GM19438 (cell line): ENCODE measurements around the gene SPRR2F.

Experiments
- ATAC-seq: cut with Tn5 transposase; IDR thresholded peaks from one replicate; pipeline ENCODE4 v1.9.1; 2021; ENCODE audit warnings: low read depth; ENCODE audit not compliant: unreplicated experiment

The SPRR2F gene

DNA sequence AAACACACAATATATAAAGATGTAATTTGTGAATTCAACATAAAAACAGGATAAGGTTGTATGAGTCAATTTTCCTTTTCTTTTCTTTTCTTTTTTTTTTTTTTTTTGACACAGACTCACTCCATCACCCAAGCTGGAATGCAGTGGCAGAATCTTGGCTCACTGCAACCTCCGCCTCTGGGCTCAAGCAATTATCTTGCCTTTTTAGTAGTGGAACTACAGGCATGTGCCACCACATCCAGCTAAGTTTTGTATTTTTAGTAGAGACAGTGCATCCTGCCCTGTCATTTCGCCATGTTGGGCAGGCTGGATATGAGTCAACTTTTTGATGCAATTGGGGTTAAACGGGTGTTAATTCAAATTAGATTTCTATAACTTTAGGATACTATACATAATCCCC is 31.6 kb downstream of the SPRR2F start:
- no peak for ATAC-seq

DNA sequence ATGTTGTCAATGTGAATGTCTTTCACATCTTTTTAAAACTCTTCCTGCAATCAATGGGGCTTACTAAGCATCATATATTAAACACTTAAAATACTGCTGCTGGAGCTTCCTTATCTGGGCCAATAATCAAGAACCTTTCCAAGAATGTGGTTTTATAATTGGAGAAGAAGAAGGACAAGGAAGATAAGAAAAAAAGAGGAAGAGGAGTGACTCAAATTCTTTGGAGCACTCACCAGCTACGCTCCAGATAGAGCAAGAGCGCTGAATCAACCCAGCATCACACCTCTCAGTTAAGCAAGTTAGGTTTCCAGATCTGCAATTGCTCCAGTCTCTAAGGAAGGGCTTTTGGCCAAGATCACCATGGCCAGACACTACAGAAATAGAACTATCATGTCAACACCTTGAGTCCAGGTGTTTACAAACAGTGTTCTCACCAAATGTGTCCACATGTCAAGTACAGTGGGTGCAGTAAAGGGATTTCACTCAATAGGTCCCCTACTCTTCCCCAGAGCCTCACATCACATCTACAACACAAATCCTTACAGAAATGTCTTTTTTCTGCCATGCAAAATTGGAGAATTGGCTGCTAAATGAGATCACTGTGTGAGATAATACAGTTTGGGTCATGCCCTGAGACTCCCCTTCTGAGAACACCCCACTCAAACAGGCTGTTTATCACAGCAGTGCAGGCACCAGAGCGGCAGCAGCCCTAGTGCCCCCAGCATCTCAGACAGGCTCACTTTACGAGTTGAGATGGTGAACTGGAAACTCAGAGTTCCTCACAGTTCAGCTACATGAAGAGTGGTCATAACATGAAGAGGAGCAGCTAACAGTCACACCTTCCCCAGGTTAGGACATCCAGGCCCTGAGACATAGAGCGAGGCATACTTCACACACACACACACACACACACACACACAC is 40.2 kb downstream of the SPRR2F start:
- no peak for ATAC-seq

DNA sequence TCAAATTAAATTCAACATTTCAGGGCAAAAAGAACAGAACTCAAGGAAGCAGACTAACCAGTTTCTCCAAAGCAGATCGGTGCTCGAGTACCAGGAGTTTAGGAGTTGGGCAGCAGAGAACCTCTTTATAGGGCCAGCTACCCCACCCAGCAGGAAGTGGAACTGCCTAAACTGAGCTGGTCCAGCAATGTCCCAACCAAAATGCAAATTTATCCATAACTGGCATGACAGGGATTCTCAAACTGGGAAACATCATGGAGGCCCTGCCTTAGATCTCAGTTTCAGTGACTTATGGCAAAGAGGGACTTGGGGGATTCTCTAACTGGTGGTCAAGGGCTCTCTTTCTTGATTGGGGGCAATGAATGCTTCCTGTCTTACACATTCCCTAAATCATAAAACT is 41.8 kb downstream of the SPRR2F start, which contains the start of gene SPRR2B:
Gene SPRR2B, minus strand, starts transcription at position 101 of the 400 bp plus-strand sequence. CDS start 772 bp downstream, outside the sequence.
- ATAC-seq, result no peak

DNA sequence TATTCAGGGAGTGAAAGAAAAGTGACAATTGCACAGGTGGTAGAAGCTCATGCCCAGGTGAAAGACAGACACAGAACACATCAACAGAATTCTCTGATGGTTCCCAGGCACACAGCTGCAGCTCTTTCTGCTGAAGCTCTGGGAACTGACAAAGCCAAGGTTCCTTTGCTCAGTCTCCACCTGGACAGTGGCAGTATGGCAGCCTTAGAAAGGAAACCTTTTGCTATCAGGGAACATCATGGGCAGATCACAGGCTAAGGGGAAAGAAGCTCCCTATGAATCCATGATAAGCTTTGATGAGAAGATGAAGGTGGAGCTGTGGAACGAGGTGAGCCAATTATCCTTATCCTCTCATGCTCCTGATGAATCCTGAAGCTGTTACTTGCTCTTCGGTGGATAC is 43.1 kb downstream of the SPRR2F start:
- ATAC-seq, result no peak
